ENCODE measurements around the gene PPA1.

Gene PPA1

DNA sequence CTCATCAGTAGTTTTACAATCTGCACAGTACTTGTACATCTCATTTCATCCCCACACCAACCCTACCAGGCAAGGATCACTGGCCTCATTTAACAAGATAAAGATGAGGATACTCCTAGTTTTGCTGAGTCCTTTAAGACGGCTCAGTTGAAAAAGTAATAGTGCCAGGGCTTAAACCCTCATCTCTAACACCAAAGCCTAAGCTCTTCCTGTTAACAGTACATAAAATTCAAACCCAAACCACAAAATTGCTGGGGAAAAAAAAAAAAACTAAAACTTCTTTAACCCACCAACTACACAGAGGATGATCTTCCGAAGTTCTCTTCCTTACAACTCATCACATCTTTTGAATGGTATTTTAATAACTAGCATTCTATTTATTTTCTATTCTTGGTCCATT, 64.2 kb downstream of the PPA1 start:
- TF ChIP-seq, protein P1, sequence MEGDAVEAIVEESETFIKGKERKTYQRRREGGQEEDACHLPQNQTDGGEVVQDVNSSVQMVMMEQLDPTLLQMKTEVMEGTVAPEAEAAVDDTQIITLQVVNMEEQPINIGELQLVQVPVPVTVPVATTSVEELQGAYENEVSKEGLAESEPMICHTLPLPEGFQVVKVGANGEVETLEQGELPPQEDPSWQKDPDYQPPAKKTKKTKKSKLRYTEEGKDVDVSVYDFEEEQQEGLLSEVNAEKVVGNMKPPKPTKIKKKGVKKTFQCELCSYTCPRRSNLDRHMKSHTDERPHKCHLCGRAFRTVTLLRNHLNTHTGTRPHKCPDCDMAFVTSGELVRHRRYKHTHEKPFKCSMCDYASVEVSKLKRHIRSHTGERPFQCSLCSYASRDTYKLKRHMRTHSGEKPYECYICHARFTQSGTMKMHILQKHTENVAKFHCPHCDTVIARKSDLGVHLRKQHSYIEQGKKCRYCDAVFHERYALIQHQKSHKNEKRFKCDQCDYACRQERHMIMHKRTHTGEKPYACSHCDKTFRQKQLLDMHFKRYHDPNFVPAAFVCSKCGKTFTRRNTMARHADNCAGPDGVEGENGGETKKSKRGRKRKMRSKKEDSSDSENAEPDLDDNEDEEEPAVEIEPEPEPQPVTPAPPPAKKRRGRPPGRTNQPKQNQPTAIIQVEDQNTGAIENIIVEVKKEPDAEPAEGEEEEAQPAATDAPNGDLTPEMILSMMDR (IDR thresholded peaks at IDR 0.05; ENCODE audit: low read depth, low read length): no peak
- no peak for DNase-seq (ENCODE audit: low read depth in 2 of 2)
- peak overlapping the region; percentile 90 to 92 for H3K4me3 ChIP-seq (replicated peaks in 1 of 2; ENCODE audit: low read depth in 2 of 2, low read length in 2 of 2)

DNA sequence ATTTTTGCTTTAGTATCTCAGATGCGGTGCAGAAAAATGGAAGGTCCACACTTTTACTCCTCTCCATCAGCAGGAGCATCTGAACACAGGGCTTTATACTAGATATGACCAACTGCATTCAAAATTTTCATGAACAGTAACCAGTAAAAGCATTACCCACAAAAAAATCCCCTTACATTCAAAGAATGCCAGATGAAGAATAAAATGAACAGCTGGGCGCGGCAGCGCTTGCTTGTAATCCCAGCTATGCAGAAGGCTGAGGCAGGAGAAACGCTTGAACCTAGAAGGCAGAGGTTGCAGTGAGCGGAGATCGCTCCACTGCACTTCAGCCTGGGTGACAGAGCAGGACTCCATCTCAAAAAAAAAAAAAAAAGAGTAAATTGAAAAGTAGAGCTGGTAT, 66.0 kb downstream of the PPA1 start:
- TF ChIP-seq, protein P1 (IDR thresholded peaks at IDR 0.05; ENCODE audit: low read depth, low read length): no peak
- no peak for DNase-seq (ENCODE audit: low read depth in 2 of 2)
- no peak overlapping the region for H3K4me3 ChIP-seq (replicated peaks in 1 of 2; ENCODE audit: low read depth in 2 of 2, low read length in 2 of 2)

DNA sequence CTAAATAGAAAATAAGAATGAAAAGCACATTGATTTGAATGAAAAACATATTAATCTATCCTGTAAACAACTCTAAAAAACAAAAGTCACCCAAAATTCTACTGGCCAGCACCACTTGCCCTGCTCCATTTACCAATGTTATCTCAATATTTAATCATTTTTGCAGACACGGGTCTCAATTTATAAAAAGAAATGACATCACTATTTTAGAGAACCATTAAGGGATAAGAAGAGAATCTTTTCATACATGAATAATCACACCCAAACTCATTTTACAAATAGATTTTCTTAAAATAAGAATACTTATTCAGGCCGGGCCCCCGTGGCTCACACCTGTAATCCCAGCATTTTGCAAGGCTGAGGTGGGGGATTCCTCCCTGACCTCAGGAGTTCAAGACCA, 66.8 kb downstream of the PPA1 start:
- H3K4me3 ChIP-seq (replicated peaks in 1 of 2; ENCODE audit: low read depth in 2 of 2, low read length in 2 of 2): no peak overlapping the region
- DNase-seq (ENCODE audit: low read depth in 2 of 2): no peak
- TF ChIP-seq, protein P1 (IDR thresholded peaks at IDR 0.05; ENCODE audit: low read depth, low read length): no peak

DNA sequence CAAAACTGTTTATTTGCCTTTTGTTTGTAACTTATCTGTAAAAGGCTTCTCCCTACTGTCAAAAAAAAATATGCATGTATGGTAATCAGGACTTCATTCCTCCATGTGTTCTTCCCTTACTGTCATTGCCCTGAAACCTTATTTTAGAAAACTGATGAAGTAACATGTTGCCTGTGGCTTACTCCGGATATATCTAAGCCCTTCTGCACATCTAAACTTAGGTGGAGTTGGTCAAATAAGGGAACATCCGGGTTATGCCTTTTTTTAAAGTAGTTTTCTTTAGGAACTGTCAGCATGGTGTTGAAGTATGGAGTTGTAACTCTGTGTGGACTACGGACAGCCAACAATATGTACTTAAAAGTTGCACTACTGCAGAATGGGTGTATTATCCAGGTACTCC, 69.1 kb downstream of the PPA1 start:
- DNase-seq (ENCODE audit: low read depth in 2 of 2): no peak
- TF ChIP-seq, protein P1 (IDR thresholded peaks at IDR 0.05; ENCODE audit: low read depth, low read length): no peak
- H3K4me3 ChIP-seq (replicated peaks in 1 of 2; ENCODE audit: low read depth in 2 of 2, low read length in 2 of 2): no peak overlapping the region

DNA sequence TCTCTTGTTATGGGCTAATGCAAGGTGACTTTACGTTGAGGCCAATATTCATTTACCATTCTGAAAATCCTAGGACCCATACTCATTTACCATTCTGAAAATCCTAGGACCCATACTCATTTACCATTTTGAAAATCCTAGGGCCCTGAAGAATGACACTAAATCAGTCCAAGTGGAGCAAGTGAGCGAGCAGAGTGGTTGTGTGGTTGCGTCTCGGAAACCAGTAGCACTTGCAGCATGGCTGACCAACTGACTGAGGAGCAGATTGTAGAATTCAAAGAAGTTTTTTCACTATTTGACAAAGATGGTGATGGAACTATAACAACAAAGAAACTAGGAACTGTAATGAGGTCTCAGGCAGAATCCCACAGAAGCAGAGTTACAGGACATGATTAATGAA, 69.8 kb downstream of the PPA1 start:
- H3K4me3 ChIP-seq (replicated peaks in 1 of 2; ENCODE audit: low read depth in 2 of 2, low read length in 2 of 2): no peak overlapping the region
- TF ChIP-seq, protein P1 (IDR thresholded peaks at IDR 0.05; ENCODE audit: low read depth, low read length): no peak
- DNase-seq (ENCODE audit: low read depth in 2 of 2): no peak

DNA sequence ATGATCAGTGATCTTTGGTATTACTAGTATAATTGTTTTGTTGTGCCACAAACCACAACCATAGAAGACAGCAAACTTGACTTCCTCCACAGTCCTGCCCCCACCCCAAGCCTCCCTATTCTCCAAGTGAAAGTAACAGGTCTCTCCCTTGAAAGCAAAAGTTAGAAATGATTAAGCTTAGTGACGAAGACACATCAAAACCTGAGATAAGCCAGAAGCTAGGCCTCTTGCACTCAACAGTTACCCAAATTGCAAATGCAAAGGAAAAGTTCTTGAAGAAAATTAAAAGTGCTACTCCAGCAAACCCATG, 70.4 kb downstream of the PPA1 start:
- no peak overlapping the region for H3K4me3 ChIP-seq (replicated peaks in 1 of 2; ENCODE audit: low read depth in 2 of 2, low read length in 2 of 2)
- DNase-seq (ENCODE audit: low read depth in 2 of 2): peak in 1 of 2 donors; percentile 32

More for the DNA sequence above, 70.4 kb downstream of the PPA1 start:
- TF ChIP-seq, protein P1 (IDR thresholded peaks at IDR 0.05; ENCODE audit: low read depth, low read length): no peak

Data from cardiac fibroblast (primary cell).